Measurements from ENCODE around the gene RFX1. TPM values are rescaled to one million over a fixed set of nuclear protein-coding genes. Genes with fewer than 3 reads are reported as not detected.

Gene RFX1
- total RNA-seq, 2 donors from 2014 or later = 11.0 to 12.3 TPM

- DNase-seq (no peak), ATAC-seq (no peak)
- intact Hi-C loops (cut with DNase I) = no loop called here
Measured at GRCh38 chr19:13954185-13954584, 51.9 kb downstream of the RFX1 start.

GRCh38 chr19:13952931-13953531, 53.1 kb downstream of the RFX1 start:
- intact Hi-C loops (cut with DNase I) = no loop called here
- ATAC-seq (peak; percentile 2 to 10), DNase-seq (no peak)

- DNase-seq (peak; percentile 100), ATAC-seq (peak; percentile 99)
- intact Hi-C loops (cut with DNase I) = no loop called here
Measured at GRCh38 chr19:13952154-13952930, 53.8 kb downstream of the RFX1 start, which contains the start of gene DCAF15. Gene DCAF15, plus strand, starts transcription at chr19:13952509. Its CDS starts 4 bp downstream, at chr19:13952513.

- no peak for ATAC-seq
- DNase-seq = no peak
- intact Hi-C loops (cut with DNase I) = no loop called here
Measured at GRCh38 chr19:13951799-13952153, 54.3 kb downstream of the RFX1 start.

- intact Hi-C loops (cut with DNase I) = no loop called here
Measured at GRCh38 chr19:13951043-13951442, 55.1 kb downstream of the RFX1 start.

GRCh38 chr19:13946414-13946813, 59.7 kb downstream of the RFX1 start:
- ATAC-seq (no peak), DNase-seq (no peak)
- intact Hi-C loops (cut with DNase I) = no loop called here

More at GRCh38 chr19:13951043-13951442, 55.1 kb downstream of the RFX1 start:
- DNase-seq (no peak), ATAC-seq (no peak)

- ATAC-seq (no peak), DNase-seq (no peak)
- intact Hi-C loops (cut with DNase I) = no loop called here
Measured at GRCh38 chr19:13942023-13942684, 64.0 kb downstream of the RFX1 start.

- intact Hi-C loops (cut with DNase I) = no loop called here
- ATAC-seq (peak; percentile 17 to 84), DNase-seq (no peak)
Measured at GRCh38 chr19:13938301-13939064, 67.6 kb downstream of the RFX1 start, which contains the start of gene PODNL1. Gene PODNL1, minus strand, starts transcription at chr19:13938417. Its CDS starts 236 bp downstream, at chr19:13938181.

- intact Hi-C loops (cut with DNase I) = no loop called here
- ATAC-seq (peak in 1 of 2 donors; percentile 12), DNase-seq (no peak)
Measured at GRCh38 chr19:13937479-13938300, 68.4 kb downstream of the RFX1 start.

- no peak for ATAC-seq
- intact Hi-C loops (cut with DNase I) = no loop called here
- DNase-seq = no peak
Measured at GRCh38 chr19:13935765-13936510, 70.2 kb downstream of the RFX1 start.

- no peak for DNase-seq
- no peak for ATAC-seq
- intact Hi-C loops (cut with DNase I) = no loop called here
Measured at GRCh38 chr19:13934785-13935109, 71.4 kb downstream of the RFX1 start.

- ATAC-seq (no peak), DNase-seq (no peak)
- intact Hi-C loops (cut with DNase I) = no loop called here
Measured at GRCh38 chr19:13932911-13933393, 73.2 kb downstream of the RFX1 start.

- intact Hi-C loops (cut with DNase I) = no loop called here
- ATAC-seq (no peak), DNase-seq (no peak)
Measured at GRCh38 chr19:13932149-13932637, 73.9 kb downstream of the RFX1 start.

GRCh38 chr19:13931391-13932148, 74.5 kb downstream of the RFX1 start:
- intact Hi-C loops (cut with DNase I) = no loop called here
- no peak for DNase-seq
- ATAC-seq = no peak

- intact Hi-C loops (cut with DNase I) = no loop called here
- ATAC-seq (no peak), DNase-seq (no peak)
Measured at GRCh38 chr19:13930402-13930801, 75.7 kb downstream of the RFX1 start.

- ATAC-seq = no peak
- no peak for DNase-seq
- intact Hi-C loops (cut with DNase I) = no loop called here
Measured at GRCh38 chr19:13929956-13930355, 76.2 kb downstream of the RFX1 start.

- no peak for ATAC-seq
- intact Hi-C loops (cut with DNase I) = no loop called here
- DNase-seq = no peak
Measured at GRCh38 chr19:13929340-13929739, 76.8 kb downstream of the RFX1 start.

All from left cardiac atrium (tissue), 4 donors.